CMK (cell line): ENCODE results near the gene DDX39A.
"Not testable (repeated sequence)": the region's sequence is repeated elsewhere in the genome, so short reads cannot be mapped to it uniquely, and the experiment has no call there.

Source experiments
- DNase-seq: peaks from one replicate; pipeline ENCODE4 v3.0.0-alpha.2; 2010; ENCODE audit warnings: low read depth

The DDX39A gene

GRCh38 chr19:14385492-14385891 lies 33.6 kb downstream of the DDX39A start:
- DNase-seq = no peak

DNA sequence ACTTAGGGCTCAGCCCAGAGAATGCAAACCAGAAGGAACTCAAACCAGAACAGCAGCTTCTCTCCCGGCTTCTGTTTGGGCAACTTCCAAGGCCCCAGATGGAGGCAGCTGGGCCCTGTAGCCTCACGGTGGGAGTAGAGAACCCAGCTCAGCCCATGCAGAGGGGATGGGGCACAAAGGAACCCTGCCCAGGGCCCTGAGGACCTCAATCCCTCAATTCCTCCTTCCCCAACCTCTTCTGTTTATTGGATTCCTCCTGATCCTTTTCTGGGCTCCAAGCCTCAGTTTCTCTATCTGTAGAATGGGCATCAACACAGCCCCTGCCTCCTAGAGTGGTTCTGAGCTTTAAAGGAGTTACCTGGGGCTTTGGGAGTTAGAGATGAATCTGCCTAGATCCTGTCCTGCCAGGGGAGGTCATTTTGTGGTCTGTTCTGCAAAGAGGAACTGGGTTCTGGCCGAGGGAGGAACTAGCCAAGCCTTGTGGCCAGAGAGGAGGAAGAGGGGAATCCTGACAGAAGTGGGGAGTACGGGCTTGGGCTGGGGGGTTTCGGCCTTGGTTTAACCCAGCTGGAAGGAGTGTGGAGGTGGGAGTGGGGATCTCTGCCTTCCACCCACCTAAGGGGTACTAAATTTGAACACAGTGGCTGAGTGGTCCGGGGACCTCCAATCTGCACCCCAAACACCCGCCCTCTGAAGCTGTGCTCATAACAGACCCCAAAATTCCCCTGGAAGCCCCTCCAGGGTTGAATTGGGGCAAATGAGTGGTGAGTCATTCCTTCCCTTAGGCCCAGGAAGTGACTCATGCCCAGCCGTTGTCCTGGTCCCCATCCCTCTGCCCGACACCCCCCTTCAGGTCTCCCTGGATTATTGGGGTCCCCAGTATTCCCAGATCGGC lies 35.2 kb downstream of the DDX39A start:
- DNase-seq = peak; percentile 89

DNA sequence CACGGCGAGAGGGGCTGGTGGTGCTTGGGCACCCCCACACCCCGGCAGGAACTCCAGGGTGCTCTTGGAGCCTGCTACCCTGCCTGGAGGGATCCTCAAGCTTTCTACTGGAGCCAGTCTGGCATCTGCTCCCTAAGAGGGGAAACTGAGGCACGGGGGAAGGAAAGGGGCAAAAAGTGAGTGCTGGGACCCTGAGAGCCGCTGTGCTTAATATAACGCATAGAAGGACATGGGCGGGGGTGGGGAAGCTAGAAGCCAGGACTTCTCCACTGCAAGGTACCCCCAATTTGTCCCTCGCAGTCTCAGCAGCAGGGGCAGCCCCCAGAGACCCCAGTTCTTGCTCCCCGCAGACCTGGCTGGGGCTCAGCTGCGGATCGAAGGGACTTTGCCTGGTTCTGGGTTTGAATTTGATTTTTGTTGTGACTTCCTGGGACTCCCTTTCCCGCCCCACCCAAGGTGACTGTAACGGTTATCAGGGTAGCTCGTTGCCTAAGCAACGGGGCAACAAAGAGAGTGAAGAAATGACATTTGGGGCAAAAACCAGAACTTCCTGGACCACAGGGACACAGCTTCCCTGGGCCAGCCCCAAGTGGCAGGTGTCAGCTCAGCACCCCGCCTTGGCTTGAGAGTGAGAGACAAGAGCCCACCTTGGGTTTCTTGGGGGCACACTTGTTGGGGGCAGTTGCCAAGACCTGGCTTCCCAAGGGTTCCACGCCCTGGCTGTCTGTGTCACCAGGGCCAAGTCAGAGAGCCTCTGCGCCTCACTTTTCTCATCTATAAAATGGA lies 37.3 kb downstream of the DDX39A start:
- DNase-seq = no peak

DNA sequence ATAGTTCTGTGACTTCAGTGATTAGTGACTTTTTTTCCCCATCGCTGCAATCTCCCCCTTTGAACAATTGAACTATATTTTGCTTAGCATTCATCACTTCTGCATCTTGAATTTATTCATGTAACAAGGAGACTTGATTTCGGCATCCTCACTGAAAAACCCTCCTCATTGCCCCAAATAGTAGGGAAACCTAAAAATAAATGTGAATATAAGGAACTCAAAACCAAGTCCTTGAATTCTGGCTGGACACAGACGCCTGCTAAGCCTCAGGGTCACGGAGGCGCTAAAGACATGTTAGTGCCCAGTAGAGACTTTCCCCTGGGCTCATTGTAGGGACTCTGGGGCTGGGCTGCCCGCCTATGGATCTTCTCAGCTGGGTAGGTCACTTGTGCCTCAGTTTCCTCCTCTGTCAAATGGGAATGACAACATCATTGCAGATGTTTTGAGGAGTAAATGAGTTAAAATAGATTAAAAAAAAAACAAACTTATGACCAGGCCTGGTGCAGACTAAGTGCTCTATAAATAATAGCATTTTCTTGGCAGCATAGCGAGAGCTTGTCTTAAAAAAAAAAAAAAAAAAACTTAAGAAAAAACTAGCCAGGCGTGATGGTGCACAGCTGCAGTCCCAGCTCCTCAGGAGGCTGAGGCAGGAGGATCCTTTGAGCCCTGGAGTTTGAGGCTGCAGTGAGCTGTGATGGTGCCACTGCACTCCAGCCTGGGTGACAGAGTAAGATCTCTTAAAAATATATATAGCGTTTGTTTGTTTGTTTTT lies 39.7 kb downstream of the DDX39A start:
- no peak for DNase-seq

GRCh38 chr19:14378890-14379289 lies 40.3 kb downstream of the DDX39A start:
- DNase-seq = no peak

GRCh38 chr19:14377883-14378328 lies 41.2 kb downstream of the DDX39A start:
- no peak for DNase-seq

DNA sequence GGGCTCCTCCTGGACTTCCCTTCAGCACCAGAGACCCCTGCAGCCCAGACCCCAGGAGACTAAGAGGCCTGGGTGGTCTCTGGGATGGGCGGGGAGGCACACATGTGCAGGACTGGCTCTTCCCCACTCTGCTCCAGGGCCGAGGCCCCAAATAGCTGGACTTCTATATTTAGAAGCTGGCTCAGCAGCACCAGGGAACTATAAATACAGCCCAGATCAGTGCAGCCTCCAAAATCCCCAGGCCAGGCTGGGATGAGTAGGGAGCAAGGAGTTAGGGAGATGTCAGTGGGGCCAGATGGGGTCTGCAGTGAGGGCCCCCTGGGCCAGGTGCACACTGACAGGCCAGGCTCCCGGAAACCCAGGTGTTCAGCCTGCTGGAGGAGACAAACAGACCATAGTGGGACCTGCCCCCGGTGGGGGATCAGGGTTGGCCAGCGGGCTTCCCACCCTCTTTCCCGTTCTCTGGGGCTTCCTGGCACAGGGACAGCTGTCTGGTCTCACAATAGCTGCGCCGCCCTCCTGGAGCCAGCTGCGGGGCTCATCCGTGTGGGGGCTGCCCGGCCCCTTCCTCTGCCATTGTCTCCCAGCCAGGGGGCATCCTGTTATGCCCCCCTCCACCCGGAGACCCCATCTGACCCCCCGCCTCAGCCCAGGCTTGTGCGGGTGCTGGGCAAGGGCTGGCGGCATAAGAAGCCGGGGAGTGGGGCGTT lies 43.4 kb downstream of the DDX39A start:
- DNase-seq = no peak

GRCh38 chr19:14375055-14375581 lies 44.0 kb downstream of the DDX39A start:
- DNase-seq = peak; percentile 95

DNA sequence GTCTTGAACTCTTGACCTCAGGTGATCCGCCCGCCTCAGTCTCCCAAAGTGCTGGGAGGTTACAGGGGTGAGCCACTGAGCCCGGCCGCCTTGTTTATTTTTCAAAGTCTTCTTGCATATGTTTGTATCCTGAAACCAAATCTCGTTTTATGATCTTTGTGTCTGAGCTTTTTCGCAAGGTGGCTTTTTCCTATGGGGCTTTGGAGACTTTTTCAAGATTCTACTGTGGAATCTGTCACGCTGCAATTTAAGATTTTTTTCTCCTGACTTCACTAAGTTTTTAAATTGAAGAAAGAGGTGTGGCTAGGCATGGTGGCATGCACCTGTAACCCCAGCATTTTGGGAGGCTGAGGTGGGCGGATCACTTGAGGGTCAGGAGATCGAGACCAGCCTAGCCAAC lies 44.8 kb downstream of the DDX39A start:
- DNase-seq = not testable (repeated sequence)

DNA sequence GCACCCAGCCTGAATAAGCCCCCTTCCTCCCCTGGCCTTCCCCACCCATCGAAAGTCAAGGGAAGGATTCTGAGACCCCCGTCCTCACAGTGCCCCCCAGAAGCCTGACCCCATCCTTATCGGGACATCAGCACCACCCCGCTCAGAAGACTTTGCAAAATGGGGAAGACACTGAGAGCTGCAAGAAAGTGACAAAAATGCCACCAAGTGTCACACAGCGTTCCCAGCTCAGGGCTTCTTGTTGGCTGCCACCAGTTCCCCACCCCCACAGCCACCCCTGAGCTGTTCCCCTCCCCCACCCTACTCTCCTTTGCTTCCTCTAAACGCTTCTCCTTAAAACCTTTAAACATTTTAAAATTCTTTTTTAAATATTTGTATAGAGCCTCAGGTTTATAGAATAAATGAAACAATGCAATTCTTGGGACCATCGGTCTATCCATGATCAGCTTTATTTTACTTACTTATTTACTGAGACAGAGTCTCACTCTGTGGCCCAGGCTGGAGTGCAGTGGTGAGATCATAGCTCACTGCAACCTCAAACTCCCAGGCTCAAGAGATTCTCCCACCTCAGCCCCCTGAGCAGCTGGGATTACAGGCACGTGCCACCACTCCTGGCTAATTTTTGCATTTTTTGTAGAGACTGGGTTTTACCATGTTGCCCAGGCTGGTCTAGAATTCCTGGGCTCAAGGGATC lies 46.6 kb downstream of the DDX39A start:
- DNase-seq = not testable (repeated sequence)

GRCh38 chr19:14371301-14371821 lies 47.8 kb downstream of the DDX39A start:
- no peak for DNase-seq

- no peak for DNase-seq
Observed at GRCh38 chr19:14370940-14371280, 48.2 kb downstream of the DDX39A start.

GRCh38 chr19:14370169-14370939 lies 48.8 kb downstream of the DDX39A start:
- DNase-seq = no peak

- no peak for DNase-seq
Observed at GRCh38 chr19:14369399-14370168, 49.6 kb downstream of the DDX39A start.

DNA sequence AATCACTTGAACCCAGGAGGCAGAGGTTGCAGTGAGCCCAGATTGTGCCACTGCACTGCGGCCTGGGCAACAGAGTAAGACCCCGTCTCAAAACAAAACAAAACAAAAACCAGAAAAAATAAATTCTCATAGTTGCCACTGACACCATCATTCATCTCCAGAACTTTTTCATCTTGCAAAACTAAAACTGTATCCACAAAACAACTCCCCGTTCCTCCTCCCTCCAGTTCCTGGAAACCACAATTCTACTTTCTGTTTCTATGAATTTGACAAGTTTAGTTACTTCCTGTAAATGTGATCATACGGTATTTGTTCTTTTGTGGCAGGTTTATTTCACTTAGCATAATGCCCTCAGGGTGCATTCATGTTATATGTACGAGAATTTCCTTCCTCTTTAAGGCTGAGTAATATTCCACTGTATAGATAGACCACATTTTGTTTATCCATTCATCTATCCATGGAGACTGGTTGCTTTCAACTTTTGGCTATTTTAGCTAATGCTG lies 51.1 kb downstream of the DDX39A start:
- no peak for DNase-seq

DNA sequence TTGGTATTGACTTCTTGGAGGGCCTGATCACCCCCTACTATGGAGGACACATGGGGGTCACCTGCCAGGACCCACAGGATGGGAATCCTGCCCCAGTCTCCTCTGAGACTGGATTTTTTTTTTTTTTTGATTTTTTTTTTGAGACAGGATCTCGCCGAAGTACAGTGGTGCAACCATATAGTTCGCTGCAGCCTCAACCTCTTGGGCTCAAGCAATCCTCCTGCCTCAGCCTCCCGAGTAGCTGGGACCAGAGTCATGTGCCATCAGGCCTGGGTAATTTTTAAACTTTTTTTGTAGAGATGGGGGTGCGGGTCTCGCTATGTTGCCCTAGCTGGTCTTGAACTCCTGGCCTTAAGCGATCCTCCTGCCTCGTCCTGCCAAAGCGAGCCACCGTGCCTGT lies 52.1 kb downstream of the DDX39A start:
- DNase-seq = no peak

DNA sequence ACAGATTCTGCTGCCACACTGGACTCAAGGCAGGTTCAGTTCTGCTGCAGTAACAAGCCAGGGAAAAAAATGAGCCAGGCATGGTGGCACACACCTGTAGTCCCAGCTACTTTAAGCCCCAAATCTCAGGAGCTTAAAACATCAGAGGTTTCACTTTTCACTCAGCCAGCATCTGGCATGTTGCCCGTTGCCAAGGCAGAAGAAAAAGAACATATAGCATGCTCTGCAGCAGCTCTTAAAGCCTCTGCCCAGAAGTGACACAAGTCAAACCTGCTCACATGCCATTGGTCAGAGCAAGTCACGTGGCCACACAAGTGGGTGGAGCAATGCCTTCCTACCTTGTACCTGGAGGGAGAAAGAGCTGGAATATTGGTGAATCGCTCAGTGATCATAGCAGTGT lies 52.6 kb downstream of the DDX39A start:
- no peak for DNase-seq

DNA sequence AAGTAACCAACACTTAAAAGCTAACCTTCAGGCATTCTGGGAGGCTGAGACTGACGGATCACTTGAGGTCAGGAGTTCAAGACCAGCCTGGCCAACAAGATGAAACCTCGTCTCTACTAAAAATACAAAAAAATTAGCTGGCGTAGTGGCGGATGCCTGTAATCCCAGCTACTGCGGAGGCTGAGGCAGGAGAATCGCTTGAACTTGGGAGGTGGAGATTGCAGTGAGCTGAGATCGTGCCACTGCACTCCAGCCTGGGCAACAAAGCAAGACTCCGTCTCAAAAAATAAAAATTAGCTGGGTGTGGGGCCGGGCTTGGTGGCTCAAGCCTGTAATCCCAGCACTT lies 55.1 kb downstream of the DDX39A start:
- DNase-seq = not testable (repeated sequence)
